ENCODE data around the gene RUSC1.

RUSC1 gene

DNA sequence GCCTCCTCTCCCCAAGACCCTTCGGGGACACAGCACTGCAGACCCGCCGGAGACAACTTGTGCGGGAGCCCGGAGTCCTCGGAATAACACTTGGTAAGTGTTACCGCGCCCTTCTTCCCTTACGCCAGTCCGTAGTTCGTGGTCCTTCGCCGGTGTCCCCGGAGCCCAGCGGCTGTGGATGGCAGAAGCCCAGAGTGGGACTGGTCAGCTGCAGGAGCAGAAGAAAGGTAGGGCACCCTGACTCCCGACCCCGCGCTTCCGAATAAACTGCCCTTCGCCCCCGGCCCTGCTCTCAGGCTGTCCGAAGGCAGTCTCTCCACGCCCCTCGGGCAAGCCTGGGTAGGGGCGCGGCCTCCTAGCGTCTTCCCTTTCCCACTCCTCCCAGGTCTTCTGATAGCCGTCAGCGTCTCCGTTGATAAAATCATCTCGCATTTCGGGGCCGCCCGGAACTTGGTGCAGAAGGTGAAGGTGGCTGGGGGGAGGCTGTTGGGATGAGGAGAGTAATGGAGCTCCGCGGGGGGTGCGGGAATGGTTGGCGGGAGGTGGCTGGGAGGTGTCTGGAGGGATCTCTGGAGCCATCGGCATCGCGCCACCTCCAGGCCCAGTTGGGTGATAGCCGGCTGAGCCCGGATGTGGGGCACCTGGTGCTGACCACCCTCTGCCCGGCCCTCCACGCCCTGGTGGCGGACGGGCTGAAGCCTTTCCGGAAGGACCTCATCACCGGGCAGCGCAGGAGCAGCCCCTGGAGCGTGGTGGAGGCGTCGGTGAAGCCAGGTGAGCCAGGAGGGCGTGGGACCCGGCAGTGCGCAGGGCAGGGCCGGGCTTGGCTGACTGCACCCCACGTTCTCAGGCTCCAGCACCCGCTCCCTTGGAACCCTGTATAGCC lies 4.3 kb downstream of the RUSC1 start:
- peak in 1 of 2 experiments; percentile 58 for DNase-seq

DNA sequence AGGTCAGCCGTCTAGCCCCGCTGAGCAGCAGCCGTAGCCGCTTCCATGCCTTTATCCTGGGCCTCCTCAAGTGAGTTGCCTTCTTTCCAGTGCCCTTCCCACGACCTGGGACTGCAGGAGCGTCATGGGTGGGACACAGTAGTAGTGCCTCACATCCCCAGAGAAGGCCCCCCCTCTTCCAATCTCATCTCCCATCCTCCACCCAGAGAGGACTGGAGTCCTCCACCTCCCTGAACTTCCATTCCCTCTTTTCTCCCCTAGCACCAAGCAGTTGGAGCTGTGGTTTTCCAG lies 4.9 kb downstream of the RUSC1 start:
- DNase-seq = no peak

DNA sequence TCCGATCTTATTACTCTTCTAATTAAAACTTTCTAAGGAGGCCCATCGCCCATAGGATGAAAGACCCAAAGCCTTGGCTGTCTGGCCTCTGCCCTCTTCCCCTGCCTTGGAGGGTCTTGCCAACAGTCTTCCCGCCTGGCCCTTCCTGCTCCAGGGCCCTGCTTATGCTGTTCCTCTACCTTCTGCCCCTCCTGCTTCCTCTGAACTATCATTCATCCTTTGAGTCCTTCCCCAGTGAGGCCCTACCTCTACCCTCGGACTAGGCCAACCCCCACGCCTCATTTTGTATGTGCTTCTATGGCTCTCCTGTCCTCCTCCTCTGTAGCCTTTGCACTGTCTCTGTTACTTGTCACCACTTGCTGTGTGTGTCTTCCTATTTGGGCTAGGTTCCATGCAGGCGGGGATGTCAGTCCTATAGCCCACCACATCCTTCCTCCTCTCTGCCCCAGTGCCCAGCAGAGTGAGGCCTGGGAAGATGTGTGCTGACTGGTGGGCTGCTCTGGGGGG lies 5.4 kb downstream of the RUSC1 start:
- no peak for DNase-seq

DNA sequence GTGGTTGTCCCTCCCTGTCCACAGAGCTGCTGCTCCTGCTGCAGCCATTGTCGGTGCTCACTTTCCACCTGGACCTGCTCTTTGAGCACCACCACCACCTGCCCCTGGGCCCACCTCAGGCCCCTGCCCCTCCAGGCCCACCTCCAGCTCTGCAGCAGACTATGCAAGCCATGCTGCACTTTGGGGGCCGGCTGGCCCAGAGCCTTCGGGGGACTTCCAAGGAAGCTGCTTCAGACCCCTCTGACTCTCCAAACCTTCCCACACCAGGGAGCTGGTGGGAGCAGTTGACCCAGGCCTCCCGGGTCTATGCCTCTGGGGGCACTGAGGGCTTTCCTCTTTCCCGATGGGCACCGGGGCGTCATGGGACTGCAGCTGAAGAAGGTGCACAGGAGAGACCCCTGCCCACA lies 5.9 kb downstream of the RUSC1 start:
- no peak for DNase-seq

DNA sequence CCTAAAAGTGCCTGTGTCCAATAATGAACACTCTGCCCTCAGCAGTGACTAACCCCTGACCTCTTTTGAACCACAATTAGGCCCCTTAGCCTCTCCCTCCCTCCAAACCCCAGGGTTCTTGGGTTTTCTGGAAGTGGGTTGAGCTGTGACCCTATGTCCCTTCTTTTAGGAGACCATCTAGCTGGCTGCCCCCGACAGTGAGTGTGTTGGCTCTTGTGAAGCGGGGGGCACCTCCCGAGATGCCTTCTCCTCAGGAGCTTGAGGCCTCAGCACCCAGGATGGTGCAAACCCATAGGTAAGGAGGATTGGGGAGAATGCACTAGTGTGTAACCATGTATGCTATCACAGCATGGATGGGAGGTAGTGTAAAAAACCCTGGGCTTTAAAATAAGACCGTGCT lies 7.3 kb downstream of the RUSC1 start:
- DNase-seq = no peak

DNA sequence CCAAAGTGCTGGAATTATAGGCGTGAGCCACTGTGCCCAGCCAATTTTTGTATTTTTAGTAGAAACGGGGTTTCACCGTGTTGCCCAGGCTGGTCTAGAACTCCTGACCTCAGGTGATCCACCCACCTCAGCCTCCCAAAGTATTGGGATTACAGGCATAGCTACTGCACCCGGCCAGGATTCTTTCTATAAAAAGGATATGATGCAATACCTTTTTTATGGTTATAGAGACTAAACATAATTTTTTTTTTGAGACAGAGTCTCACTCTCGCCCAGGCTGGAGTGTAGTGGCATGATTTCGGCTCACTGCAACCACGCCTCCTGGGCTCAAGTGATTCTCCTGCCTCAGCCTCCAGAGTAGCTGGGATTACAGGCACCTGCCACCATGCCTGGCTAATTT lies 8.2 kb downstream of the RUSC1 start:
- DNase-seq = peak in 1 of 2 experiments; percentile 2

DNA sequence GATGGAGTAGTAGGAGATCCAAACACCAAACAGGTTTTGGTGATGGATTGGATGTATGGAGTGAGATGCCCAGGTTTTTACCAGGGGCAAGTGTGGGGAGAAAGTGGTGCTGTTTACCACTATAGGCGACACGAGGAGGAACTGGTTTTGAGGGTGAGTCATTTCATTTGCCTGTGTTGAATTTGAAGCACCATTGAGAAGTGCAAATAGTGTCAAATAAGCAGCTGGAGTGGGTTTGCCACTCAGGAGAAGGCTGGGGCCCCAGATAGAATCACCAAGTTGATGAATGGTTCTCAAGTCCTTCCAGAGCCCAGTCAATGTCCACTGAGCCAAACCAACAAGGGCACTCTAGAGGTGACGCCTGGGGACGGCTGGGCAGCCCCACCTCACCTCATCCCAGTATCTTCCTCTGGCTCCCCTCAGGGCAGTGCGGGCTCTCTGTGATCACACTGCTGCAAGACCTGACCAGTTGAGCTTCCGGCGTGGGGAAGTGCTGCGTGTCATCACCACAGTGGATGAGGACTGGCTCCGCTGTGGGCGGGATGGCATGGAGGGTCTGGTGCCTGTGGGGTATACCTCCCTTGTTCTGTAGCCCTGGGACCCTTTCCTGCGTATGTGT lies 9.4 kb downstream of the RUSC1 start:
- no peak for DNase-seq

DNA sequence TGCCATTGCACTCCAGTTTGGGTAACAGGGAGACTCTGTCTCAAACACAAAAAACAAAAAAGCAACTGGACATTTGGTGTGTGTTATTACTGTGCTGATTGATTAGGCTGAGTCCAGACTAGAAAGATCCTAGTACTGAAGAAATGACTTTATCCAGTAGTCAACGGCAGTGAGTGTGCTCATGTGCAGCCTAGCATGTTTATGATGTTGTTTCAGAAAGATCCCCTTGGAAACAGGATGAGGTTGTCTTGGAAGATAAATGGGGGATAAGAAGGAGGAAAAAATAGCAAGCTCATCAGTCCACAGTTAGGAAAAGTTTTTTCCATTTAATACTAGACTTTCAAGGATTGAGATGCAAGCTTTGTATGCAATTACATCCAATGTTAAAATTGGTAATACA lies 14.3 kb downstream of the RUSC1 start:
- DNase-seq = no peak

DNA sequence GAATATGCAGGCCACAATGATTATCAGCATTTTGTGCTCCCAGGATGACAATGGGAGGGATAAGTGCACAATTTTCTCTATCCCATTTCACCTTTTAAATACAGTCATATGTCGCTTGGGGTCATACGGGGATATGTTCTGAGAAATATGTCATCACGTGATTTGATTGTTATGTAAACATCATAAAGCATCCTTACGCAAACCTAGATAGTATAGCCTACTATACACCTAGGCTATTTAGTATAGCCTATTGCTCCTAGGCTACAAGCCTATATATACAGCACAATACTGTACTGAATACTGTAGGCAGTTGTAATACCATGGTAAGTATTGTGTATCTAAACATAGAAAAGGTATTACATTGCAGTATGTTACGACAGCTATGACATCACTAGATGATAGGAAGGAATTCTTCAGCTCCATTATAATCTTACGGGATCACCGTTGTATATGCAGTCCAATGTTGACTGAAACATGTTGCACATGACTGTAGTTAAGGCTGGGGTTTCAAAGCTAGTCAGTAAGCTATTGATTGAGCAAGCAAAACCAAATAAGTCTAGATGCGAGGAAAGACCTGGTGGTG lies 18.9 kb downstream of the RUSC1 start:
- DNase-seq = no peak

DNA sequence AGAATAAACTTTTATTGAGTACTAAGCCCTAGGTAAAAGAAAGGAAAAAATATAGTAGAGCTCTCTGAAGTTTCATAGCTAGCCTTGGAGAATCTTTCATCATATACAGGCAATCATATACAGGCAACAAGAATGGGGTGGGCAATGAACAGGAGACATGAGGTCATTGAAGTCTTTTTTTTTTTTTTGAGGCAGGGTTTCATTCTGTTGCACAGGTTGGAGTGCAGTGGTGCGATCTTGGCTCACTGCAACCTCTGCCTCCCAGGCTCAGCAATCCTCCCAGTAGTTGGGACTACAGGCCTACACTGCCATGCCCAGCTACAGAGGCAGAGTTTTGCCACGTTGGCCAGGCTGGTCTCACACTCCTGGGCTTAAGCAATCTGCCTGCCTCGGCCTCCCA lies 22.1 kb downstream of the RUSC1 start:
- no peak for DNase-seq

DNA sequence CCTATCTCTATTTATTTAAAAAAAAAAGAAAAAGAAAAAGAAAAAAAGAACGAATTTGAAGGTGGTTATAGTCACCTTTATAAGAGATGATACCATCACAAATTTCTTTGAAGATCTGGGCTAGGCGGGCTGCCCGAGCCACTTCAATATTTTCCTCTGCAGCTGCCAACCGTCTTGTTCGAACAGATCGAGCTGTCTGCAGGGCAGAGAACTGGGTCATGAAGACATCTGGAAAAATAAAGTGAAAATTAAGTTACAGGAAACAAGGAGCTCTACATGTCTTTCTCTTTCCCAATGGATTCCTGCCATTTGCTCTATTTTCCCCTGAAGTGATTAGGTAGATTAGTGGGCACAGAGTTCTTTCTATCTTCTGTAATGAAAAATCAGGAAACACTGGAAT lies 31.9 kb downstream of the RUSC1 start:
- no peak for DNase-seq

DNA sequence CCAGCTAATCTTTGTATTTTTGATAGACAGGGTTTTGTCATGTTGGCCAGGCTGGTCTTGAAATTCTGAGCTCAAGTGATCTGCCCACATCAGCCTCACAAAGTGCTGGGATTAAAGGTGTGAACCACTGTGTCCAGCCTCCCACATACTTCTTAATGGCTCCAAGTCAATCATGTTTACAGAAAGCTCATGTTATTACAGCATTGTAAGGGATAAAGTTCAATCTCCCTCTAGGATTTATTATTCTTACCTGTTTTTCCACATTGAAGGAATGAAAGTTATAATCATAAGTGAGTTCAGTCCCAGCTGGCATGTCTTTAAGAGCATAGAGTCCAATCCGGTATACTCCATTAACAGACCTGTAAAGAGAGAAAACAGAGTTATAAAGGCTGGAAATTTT lies 39.4 kb downstream of the RUSC1 start:
- no peak for DNase-seq

DNA sequence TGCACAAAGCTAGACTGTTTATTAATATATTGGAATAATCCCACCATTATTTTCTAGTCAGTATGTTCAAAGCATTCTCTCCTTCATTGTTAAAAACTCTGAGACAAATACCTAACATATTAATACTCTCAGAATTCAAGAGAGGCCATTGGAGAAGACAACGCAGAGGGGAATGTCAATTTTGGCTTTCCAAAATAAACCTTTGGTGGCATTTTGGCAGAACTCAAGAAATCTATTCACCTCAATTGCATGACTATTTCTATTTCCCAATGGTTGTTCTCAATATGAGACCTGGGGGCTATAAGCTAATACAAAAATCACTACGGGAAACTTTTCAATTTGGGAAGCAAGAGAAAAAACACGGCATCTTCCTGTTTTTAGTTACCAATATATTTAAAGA lies 58.5 kb downstream of the RUSC1 start:
- no peak for DNase-seq

DNA sequence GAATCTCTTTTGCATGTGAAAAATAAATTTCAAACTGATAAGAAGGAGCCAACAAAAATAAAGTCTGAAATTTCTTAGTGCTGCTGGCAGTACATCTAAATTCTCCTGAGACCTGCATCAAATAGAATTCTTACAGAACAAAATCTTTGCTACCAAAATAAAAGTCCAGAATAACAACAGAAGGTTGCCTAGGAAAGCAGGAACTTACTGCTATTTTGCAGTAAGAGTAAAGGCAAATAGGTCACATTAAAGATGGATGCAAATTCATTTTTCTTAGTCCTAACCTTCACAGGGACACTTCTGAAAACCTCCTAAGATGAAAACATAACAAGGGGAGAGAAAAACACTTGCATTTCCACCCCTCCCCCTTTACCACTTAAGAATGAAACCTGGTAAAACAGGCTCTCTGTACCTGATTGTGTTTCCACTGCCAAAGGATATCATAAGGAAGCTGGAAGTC lies 59.0 kb downstream of the RUSC1 start:
- DNase-seq = no peak
